ENCODE measurements around the gene CLEC4D. TPM values are rescaled to one million over a fixed set of nuclear protein-coding genes. Genes with fewer than 3 reads are reported as not detected.

The CLEC4D gene
- total and polyA plus RNA-seq, 9 donors = 0.05 to 0.35 (median 0.15) TPM; not detected in 6

- intact Hi-C loops (cut with DNase I) = no loop called here
- H3K36me3 ChIP-seq = no peaks in the 10 kb centered on the region
- H3K4me1 ChIP-seq (ENCODE audit: insufficient read depth) = no peaks in the 10 kb centered on the region
- H3K27me3 ChIP-seq = no peaks in the 10 kb centered on the region
- no peak for TF ChIP-seq POLR2A (IDR thresholded peaks at IDR 0.05)
- no peak for TF ChIP-seq EP300 (IDR thresholded peaks at IDR 0.05)
- no peak for TF ChIP-seq CTCF (IDR thresholded peaks at IDR 0.05)
- H3K4me3 ChIP-seq = no peak overlapping the region
- WGBS, 3 donors = 71 to 81% (median 71%) methylated on average over 3 of the region's 3 CpGs
- no peak overlapping the region for H3K27ac ChIP-seq
- no peaks in the 10 kb centered on the region for H3K9me3 ChIP-seq
- DNase-seq = no peak
Measured at GRCh38 chr12:8507596-8507995, 5.7 kb upstream of the CLEC4D start.

GRCh38 chr12:8508223-8508622, 5.1 kb upstream of the CLEC4D start:
- no peak for DNase-seq
- intact Hi-C loops (cut with DNase I) = no loop called here
- H3K4me3 ChIP-seq = no peak overlapping the region
- H3K36me3 ChIP-seq = no peaks in the 10 kb centered on the region
- TF ChIP-seq CTCF (IDR thresholded peaks at IDR 0.05) = no peak
- no peak for TF ChIP-seq POLR2A (IDR thresholded peaks at IDR 0.05)
- TF ChIP-seq EP300 (IDR thresholded peaks at IDR 0.05) = no peak
- no peaks in the 10 kb centered on the region for H3K27me3 ChIP-seq
- no peak overlapping the region for H3K27ac ChIP-seq
- H3K9me3 ChIP-seq = no peaks in the 10 kb centered on the region
- WGBS, 3 donors = 61 to 73% (median 70%) methylated on average over 3 of the region's 3 CpGs
- no peaks in the 10 kb centered on the region for H3K4me1 ChIP-seq (ENCODE audit: insufficient read depth)

GRCh38 chr12:8508910-8509841, 4.1 kb upstream of the CLEC4D start:
- WGBS, 3 donors = 45 to 55% (median 51%) methylated on average over 12 of the region's 12 CpGs
- H3K4me3 ChIP-seq = no peak overlapping the region
- H3K27me3 ChIP-seq = no peaks in the 10 kb centered on the region
- H3K36me3 ChIP-seq = no peaks in the 10 kb centered on the region
- H3K4me1 ChIP-seq (ENCODE audit: insufficient read depth) = no peaks in the 10 kb centered on the region
- no peaks in the 10 kb centered on the region for H3K9me3 ChIP-seq
- no peak overlapping the region for H3K27ac ChIP-seq
- TF ChIP-seq EP300 (IDR thresholded peaks at IDR 0.05) (no peak), CTCF (IDR thresholded peaks at IDR 0.05) (no peak), POLR2A (IDR thresholded peaks at IDR 0.05) (no peak)
- DNase-seq = no peak
- intact Hi-C loops (cut with DNase I) = no loop called here

- H3K4me3 ChIP-seq = no peak overlapping the region
- no peak overlapping the region for H3K27ac ChIP-seq
- TF ChIP-seq CTCF (IDR thresholded peaks at IDR 0.05) (no peak), EP300 (IDR thresholded peaks at IDR 0.05) (no peak), POLR2A (IDR thresholded peaks at IDR 0.05) (no peak)
- no peaks in the 10 kb centered on the region for H3K36me3 ChIP-seq
- intact Hi-C loops (cut with DNase I) = no loop called here
- no peaks in the 10 kb centered on the region for H3K27me3 ChIP-seq
- 66 to 78% (median 73%) methylated on average over 2 of the region's 2 CpGs for WGBS, 3 donors
- no peak for DNase-seq
- H3K4me1 ChIP-seq (ENCODE audit: insufficient read depth) = no peaks in the 10 kb centered on the region
- H3K9me3 ChIP-seq = no peaks in the 10 kb centered on the region
Measured at GRCh38 chr12:8517971-8518370, 4.7 kb downstream of the CLEC4D start.

Measured in ovary (tissue), 9 donors.